ENCODE results near the gene C16orf95.
A peak's percentile ranks its signal among the peaks of the same experiment; 100 is the strongest.

DNA sequence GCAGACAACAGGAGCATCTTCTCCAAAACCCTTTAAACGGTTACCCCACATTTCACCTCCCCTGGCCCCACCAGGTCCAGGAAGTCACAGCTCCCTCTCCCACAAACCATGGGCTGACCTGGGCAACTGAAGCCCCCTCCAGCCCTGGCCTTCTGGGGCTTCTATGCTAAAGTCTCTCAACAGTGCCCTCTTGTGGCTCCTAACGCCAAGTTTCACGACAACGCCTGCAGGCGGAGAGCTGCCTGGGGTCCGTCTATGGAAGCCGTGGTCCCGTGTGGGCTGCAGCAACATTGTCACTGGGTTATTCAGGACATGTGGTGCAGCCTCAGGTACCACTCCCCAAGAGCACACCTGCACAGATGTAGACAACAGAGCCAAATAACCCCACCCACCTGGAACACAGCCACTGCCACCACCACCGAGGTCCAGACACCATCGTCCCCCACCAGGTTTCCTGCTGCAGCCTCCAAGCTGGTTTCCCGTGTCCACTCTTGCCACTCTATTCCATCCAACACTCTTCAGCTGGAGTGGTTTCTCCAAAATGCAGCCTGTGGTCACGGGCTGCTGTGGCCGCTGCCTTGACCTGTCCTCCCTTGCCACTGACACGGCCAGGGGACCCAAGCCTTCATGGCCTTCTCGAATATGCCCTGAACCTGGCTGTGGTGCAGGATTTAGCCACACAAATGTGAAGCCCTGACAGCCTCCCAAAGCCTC is 19.1 kb downstream of the C16orf95 start:
- peak in 3 of 4 experiments; percentile 29 to 58 (median 39) for TF ChIP-seq CTCF (IDR thresholded peaks at IDR 0.05)
- TF ChIP-seq POLR2A (IDR thresholded peaks at IDR 0.05) = no peak
- no peak for TF ChIP-seq EP300 (IDR thresholded peaks at IDR 0.05)
